Right renal pelvis (tissue), 4 donors: ENCODE data around the gene ENOX2. TPM values are rescaled to one million over a fixed set of nuclear protein-coding genes. Genes with fewer than 3 reads are reported as not detected.

Source experiments
- DNase-seq, 4 donors: peaks; one replicate each; pipeline ENCODE4 v3.0.0-alpha.2; 2013; ENCODE audit warnings: low read depth in 4 of 4, low spot score in 3 of 4, missing footprints in 1 of 4
- polyA plus RNA-seq, 4 donors: library from polyadenylated mRNA; unstranded; fragments of 120-200 nt; gene quantifications; one replicate each; pipeline ENCODE4 v1.2.1, GENCODE V29; 2013; ENCODE audit not compliant: insufficient read length in 4 of 4

ENOX2 gene
- polyA plus RNA-seq, 4 donors = 5.1 to 22.0 (median 19.9) TPM

DNA sequence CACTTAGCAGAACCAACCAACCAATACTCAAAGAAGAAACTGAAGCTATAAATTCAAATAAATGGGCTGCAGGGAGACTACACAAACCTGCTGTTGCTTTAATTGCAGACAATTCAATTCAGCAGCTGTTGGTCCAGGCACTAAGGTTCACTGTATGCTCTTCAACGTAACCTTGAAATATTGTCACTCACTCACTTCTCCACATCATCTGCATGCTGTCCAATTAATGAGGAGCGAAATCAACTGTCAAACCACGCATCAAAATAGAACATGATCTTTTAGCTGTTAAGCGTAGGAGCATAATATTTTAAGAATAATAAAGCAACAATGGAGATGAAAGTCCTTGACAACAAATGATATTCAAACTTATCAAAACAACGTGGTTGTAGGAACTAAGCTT, 17.0 kb downstream of the ENOX2 start:
- no peak for DNase-seq

DNA sequence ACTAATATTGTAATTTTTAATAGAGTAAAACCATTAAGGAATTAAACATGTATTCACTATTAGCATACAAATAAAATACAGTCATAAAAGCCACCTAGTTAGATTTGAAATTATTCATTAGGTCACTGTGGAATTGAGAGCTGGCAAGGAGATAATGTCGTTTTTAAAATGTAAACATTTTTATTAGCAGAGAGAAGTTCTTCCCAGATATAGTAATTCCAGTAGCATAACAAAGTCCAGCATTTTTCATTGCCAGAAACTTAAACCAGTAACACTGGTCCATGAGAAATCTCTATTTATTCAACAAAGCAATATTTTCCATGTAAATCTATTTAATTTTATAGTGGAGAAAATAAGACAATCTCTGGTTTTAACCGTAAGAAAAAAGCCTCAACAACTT, 17.5 kb downstream of the ENOX2 start:
- no peak for DNase-seq

DNA sequence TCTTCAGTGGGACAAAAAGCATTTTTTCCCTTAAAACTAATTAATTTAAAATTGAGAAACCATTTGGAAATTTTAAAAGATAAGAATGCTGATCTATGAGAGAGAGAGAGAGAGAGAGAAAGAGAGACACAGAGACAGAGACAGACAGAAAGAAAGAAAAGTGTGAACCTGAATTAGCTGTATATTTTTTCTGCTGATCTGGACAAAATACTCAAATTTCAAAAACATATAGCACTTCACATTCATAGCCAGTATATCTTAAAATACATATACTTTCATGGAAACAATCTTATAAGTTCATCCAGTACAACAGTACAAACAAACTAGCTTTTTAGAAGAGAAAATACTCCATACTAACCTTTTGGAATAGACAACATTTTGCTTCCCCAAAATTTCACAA, 18.4 kb downstream of the ENOX2 start:
- no peak for DNase-seq

DNA sequence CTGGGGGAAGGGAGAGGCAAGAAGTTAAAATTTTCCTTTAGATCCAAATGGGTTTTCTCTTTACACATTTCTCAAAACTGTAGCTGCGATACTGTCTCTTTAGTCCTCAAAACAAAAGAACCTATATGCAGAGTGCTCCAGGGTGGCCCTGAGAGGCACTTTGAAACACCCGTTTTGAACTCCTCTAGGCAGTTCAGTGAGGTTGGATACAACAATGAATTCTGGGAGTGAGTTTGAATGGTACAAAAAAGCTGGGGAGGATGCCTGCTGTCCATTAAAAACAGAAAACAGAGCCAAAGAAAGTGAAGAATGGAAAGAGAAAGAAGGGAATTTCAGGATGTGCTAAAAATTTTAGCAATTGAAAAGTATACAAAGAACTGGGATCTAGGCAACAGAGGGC, 23.1 kb downstream of the ENOX2 start:
- no peak for DNase-seq

DNA sequence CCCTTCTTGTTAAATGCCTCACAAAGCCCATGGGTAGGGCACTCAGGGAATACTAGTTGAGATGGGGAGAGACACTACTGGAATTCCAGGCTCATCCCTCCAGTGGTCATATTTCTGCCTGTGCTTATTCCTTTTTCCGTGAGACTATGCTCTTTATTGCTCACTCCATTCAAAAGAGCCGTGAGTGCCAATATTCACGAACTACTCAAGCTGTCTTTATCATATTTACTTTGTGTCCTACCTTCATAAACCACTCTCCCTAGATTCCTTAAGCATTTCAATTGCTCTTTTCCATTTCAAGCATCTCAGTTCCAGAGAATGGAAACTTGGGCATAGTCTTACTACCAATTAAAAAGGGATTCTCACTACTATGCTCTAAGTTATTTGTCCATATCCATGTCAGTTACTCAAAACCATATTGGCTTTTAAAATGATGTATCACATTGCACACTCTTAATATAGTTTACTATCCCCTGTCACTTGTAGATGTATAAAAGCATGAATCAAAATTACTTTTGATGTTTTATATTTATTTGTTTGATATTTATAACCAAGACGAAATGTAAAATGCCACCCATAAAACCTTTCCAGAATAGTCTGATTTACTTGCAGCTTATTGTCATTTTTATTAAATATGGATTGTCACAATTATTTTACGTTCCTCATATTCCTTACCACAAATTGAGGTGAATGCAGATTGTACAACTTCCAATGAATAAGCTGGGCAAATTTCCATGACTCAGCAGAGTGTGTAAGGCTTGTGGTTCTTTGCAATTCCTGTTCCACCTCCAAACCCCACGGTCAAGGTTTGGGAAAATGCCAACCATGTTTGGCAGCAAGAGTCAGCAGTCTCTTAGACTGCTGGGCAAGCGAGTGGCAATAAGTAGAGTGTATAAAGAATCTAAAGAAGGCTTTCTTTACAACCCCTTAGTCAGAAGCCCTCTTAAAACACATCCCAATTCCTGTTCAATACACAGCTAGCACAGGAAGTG, 24.4 kb downstream of the ENOX2 start:
- DNase-seq = no peak

DNA sequence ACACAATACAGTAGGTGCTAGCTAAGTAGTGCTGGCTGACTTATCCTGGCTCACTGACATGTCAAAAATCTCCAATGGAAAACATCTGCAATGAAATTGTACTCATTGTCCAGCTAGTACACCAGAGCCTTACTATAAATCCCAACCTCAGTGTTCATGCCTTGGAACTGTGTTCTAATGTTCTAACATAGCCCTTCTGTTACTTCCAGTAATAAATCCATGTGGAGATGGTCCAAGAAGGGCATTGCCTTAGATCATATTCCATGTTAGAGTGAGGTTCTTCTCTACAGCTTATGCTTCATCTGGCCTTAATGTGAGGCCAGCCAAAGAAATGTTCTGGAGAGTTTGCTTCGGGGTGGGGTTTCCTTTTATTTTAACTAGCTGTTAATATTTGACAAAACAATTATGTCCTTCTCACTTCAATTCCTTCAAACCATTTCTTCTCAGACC, 25.1 kb downstream of the ENOX2 start:
- DNase-seq = no peak

DNA sequence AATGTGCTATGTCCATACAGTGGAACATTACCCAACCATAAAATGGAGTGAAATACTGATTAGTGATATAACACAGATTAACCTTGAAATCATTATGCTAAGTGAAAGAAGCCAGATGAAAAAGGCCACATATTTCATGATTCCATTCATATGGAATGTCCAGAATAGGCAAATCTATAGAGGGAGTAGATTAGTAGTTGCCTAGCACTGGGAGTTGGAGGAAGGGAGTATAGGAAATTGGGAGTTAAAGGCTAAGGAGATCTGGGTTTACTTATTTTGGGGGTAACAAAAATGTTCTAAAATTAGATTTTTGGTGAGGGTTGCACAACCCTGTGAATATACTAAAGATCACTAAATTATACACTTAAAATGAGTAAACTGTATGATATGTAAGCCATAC, 26.8 kb downstream of the ENOX2 start:
- no peak for DNase-seq

DNA sequence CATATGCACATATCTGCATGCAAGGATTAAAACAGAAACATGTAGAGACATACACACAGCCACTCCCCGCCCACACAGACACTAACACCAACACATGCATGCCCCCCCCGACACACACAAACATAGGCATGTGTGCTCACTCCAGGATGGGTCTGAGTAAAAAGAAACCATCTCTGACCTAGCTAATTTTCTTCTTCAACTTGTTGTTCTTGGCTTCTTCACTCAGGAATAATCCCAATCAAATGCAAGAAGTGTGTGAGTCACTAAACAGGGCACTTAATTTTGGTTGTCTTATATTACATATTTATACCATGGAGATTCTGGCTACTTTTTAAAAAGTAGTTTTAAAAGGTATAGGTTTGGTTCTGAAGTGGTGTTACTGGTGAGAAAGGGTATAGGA, 28.3 kb downstream of the ENOX2 start:
- DNase-seq = no peak

DNA sequence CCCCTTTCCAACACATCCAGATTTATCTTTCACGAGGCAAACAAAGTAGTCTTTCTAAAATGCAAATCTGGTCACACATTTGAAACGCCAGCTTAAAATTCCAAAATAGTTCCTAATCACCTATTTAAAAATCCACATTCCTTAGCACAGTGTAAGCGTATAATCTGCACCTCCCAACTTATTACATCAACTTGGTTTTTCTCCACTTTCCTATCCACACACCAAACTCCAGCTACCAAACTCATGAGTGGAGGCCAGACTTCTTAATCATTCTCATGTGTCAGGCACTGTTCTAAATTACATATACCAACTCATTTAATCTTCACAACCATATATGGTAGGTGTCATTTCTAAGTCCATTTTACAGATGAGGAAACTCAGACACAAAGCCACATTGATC, 33.8 kb downstream of the ENOX2 start:
- DNase-seq = no peak

DNA sequence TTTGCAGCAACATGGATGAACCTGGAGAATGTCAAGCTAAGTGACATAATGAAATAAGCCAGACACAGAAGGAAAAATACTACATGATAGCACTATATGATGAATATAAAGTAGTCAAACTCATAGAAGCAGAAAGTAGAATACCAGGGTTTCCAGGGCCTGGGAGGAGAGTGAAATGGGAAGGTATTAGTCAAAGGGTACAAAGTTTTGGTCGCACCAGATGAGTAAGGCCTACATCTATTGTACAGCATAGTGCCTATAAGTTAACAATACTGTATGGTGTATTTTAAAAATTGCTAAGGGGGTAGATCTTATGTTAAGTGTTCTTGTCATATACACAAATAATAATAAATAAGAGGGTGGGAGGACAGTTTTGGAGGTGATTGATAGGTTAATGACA, 41.5 kb downstream of the ENOX2 start:
- no peak for DNase-seq

DNA sequence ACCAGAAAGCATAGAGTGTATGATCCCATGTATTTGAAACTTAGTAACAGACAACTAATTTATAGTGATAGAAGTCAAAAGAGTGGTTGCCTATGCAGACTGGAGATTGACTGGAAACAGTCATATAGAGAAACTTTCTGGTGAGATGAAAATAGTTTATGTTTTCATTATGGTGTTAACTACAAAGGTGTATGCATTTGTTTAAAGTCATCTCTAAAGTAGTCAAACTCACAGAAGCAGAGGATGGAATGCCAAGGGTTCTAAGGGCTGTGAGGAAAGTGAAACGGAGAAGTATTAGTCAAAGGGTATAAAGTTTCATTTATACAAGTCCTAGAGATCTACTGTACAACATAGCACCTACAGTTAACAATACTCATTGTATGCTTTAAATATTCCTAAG, 45.8 kb downstream of the ENOX2 start:
- DNase-seq = no peak

DNA sequence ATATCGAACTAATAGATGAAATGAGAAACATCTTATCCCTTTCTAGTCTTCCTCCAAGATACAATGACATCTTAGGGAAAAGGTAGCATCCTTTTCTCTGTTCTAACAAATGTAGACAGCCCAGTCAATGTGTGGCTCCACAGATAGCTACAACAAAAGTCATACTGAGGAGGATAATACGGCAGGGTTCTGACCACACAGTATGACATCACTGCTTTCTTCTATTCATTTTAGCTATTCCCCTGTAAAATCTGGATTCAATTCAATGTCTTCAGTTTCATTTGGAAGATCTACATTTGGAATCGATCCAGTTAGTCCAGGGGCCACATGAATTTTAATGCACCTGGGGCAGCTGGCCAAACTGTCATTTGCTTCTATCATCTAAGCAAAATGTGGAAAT, 51.4 kb downstream of the ENOX2 start:
- DNase-seq = no peak

DNA sequence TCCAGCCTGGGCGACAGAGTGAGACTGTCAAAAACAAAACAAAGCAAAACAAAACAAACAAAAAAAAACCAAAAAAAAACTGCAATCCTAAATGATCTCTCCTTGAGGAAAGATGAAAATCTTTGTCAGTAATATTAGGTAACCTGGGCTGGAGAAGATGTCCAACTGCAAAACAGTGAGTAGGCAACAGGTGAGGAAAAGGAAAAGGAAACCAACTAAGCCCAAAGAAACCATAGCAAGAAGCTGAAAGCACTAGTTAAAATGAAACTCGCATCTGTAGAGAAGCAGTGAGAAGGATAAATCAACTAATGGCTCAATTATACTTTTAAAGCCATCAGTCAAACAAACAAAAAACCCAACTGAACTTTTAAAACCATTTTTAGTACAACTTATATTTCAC, 54.2 kb downstream of the ENOX2 start:
- no peak for DNase-seq

DNA sequence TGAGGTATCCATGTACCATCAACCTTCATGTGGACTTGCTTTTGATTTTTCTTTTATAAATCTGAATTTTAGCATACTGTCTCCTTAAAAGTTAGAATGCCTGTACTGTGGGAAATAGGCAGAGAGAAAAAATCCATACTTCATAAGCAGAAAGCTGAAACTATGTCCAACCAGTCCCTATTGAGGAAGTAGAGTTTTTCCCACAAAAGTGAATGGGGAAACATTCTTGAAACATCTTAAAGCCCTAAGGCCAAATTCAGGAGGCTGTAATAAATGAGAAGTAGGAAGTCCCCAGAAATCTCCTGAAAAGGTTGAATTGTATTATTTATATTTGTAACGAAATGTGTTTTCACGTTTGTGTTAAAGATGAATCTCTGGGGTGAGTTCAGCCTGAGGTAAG, 56.3 kb downstream of the ENOX2 start:
- DNase-seq = no peak

DNA sequence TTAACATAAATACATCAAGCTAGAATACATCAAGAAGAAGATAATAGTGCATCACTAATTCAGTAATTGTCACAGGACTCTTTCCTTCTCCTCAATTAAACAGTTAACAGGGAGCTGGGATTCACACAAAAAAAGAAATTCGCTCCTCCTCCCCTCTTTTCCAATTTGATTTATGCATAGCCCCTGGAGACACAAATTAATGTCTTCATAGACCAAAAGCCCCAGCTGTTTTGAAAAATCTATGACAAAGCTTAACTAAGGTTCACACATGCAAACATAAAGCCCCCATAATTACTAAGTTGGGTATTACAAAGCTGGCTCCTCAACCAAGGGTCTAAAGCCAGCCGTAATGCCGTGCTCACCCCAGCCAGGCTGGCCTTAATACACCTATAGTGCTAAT, 61.2 kb downstream of the ENOX2 start:
- no peak for DNase-seq

DNA sequence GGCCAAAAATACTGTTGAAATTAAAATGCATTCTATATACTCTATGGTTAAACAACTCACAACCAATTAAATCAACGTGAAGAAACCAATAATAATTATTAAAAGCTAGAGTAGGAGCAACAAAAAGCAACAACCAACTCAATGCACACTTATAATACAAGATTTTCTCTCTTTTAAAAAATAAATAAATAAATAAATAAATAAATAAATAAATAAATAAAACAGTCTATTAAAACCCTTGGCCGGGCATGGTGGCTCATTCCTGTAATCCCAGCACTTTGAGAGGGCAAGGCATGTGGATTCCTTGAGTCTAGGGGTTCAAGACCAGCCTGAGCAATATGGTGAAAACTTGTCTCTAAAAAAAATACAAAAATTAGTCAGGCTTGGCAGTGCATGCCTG, 62.7 kb downstream of the ENOX2 start:
- DNase-seq = no peak

DNA sequence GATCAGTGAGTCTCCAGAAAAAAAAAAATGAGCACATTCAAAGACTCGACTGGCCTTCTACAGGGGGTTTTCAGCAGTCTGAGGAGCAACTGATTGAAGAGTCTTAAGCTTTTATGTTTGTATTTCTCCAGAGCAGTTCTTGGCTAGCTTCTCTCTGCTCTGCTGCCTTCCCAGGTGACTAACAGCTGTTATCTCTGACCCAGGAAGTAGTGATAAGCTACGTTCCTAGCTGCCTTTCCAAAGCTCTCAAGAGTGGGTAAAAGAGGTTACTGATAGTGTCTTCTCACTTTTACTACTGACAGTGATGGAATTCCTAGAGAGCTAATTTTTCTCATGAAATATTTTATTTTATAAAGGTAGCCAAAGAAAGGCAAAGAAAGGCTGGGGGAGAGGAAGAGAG, 66.6 kb downstream of the ENOX2 start:
- no peak for DNase-seq

DNA sequence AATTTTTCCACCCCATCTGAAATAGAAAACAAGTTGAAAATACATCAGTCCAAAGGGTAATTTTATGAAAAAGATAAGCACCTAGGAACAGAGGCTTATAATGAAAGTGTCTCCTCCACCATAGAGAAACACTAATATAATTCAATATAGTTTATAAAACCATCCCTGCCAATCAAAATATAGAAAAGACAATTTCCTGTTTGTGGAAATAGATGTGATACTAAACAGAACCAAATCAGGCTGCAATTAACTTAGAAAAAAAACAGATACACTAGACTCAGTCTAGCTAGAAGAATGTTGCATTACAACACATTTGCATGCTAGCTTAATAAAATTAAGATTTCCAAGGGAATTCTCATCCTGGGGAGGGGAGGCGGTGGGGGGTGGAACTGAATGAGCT, 68.2 kb downstream of the ENOX2 start:
- no peak for DNase-seq

DNA sequence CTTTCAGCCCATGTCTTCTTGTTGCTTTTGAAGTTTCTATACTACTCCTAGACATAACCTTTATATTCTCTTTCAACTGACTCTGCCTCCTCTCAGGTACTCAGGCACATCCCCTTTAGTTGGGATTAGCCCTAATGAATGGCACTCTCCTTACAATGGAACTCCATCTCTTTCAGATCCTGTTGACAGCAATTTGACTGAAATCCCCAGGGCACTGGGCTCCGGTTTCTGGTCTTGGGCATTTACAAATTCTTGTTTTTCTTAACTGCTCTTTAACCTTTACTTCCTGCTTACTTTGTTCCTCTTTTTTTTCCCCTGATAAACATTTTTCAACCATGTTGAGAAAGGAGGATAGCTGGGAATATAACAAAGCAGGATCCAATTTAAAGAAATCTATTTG, 68.9 kb downstream of the ENOX2 start:
- DNase-seq = no peak

DNA sequence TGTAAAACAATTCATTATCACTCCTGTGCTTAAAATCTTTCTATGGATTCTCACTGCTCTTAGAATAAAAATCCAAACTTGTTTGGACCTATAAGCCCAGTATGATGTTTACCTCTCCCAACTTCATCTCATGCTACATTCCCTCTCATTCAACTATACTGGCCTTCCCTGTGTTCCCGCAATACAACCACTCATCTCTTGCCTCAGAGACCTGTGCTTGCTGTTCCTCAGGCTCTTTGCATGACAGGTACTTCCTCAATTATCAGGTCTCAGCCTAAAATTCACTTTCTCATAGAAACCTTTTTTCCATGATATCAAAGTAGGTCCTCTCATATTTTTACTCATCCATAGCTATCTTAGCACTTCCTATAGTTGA, 71.7 kb downstream of the ENOX2 start:
- DNase-seq = no peak

DNA sequence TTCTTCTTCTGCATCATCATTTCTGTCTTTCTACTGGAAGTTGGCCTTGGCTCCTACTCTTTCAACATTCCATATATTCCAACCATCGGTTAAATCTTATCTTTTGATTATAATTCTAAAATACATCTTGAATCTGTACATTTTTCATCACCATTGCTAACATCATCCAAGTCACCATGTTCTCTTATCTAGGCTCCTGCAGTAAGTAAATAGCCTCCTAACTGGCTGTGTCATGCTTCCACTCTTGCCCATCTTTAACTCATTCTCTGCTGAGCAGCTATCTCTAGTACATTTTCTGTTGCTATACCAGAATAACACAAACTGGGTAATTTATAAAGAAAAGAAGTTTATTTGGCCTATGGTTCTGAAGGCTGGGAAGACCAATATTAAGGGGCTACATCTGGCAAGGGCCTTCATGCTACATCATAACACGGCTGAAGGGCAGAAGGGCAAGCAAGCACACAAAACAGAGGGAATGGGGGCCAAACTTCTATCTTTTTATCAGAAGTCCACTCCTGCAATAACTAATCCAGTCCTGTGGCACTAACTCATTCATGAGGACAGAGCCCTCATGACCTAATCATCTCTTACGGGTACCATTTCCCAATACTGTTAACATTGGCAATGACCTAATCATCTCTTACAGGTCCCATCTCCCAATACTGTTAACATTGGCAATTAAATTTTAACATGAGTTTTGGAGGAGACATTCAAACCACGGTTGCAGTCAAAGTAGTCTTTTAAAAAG, 72.2 kb downstream of the ENOX2 start:
- no peak for DNase-seq
